HG03378 (cell line): Measurements from ENCODE around the gene ADCY7.

Source experiments
- ATAC-seq: cut with Tn5 transposase; IDR thresholded peaks from one replicate; pipeline ENCODE4 v1.9.1; 2021; ENCODE audit warnings: mild to moderate bottlenecking, moderate library complexity; ENCODE audit not compliant: unreplicated experiment

The ADCY7 gene

DNA sequence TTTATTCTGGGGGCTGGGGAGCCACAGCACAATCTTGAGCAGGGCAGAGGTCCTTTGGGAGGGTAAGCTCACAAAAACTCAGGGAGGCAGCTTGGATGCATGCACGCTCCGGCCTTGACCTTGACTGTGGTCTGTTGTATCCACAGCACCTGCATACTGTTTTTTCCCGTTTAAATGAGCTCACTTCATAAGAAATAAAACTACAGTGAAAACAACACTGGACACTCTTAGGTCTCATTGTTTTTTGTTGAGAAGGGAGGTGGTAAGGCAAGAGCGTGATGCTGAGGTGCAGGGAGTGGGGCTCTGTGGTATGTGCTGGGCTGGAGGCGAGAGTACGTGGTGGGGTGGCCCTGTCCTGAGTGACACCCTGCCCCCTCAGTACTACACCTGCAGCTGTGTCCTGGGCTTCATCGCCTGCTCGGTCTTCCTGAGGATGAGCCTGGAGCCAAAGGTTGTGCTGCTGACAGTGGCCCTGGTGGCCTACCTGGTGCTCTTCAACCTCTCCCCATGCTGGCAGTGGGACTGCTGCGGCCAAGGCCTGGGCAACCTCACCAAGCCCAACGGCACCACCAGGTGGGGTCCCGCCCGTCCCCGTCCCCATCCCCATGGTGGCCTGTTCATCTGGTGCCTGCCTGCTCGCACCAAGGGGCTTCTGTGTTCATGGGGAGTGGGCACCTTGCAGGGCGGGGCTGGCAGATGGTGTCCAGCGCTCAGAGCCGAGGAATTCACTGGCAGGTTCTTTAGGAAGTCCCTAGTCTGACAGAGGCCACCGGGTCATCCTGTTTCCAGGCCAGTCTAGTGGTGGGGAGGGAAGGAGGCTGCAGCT is 44.2 kb downstream of the ADCY7 start:
- ATAC-seq: no peak

DNA sequence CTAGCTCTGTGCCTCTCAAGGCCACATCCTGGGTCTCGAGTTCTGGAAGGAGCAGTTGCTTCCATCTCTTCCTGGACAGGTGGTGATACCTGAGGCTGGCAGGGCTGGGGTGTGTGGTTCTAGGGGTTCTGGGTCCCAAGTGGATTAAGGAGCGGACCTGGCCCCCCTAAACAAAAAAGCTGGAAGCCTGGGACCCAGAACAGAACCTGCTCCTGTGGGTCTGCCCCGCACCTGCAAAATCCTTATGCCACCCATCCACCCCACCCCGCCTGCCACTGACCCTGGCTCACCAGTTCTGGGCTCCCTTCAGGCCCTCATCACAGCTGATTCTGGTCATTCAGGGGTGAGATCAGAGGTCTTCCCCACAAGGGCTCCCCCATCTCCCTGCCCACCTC is 44.8 kb downstream of the ADCY7 start:
- ATAC-seq: no peak

DNA sequence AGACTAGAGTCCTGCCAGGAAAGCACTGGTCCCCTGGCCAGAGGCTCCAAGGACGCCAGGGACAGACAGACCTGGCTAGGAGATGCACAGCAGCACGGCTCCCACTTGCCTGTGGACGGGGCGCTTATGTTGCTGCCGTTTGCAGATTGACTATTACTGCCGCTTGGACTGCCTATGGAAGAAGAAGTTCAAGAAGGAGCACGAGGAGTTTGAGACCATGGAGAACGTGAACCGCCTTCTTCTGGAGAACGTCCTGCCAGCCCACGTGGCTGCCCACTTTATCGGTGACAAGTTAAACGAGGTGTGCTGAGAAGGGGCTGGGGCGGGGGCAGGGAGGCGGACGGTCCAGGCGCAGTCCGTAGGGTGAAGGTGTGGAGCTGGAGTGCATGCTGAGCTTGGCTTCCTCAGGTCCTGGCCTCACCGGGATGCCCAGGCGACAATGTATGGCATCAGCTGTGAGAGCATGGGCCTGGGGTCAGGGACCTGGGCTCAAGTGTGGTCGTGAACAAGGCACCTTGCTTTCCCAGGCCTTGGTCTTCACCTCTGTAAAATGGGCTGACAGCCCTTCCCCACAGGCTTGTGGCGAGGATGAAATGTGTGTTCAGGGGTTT is 45.6 kb downstream of the ADCY7 start:
- ATAC-seq: no peak

DNA sequence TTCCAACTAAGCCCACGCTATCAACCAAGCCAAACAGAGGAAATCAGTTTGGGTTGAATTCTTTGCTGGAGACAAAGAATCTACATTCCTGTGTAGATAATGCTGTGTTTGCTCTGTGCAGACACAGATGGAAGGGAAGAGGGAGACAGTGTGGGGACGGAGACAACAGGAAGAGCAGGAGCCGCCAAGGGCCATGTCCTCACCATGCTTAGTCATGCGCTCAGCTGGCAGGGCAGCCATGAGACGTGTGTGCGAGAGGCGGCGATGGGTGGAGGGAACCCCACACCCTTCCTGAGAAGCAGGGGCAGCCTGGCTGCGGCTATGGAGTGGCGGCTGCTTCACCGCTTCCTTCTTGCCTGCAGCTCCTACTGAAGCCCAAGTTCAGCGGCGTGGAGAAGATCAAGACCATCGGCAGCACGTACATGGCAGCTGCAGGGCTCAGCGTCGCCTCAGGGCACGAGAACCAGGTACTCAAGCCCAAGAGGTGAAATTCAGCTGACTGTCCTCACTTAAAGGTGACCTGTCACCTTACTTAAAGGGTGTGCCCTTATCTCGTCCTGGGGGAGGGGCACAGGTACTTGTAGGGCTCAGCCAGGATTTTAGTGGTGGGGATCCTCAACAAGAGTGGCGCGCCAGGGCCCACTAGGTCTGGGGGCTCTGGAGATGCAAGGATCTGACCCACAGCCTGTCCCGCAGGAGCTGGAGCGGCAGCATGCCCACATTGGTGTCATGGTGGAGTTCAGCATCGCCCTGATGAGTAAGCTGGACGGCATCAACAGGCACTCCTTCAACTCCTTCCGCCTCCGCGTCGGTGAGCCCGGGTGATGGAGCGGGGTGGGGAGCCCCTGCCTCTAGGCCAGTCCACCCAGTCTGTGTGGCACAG is 47.5 kb downstream of the ADCY7 start:
- ATAC-seq: no peak

DNA sequence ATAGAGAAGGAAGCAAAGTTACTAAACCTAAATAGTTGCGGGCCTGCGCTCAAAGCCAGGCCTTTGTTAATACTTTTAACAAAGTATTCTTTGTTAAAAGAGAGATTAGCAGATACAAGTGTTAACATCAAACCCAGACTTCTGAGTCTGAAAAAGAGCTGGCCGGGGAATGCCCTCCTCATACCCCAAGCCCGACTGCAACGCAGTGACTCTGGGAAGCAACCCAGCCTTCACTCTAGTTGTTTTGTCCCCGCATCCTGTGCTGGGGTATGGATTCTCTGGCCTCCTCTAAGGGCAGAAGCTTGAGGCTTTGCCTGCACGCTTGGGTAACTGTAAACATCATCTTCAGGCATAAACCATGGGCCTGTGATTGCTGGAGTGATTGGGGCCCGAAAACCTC is 48.3 kb downstream of the ADCY7 start:
- ATAC-seq: no peak

DNA sequence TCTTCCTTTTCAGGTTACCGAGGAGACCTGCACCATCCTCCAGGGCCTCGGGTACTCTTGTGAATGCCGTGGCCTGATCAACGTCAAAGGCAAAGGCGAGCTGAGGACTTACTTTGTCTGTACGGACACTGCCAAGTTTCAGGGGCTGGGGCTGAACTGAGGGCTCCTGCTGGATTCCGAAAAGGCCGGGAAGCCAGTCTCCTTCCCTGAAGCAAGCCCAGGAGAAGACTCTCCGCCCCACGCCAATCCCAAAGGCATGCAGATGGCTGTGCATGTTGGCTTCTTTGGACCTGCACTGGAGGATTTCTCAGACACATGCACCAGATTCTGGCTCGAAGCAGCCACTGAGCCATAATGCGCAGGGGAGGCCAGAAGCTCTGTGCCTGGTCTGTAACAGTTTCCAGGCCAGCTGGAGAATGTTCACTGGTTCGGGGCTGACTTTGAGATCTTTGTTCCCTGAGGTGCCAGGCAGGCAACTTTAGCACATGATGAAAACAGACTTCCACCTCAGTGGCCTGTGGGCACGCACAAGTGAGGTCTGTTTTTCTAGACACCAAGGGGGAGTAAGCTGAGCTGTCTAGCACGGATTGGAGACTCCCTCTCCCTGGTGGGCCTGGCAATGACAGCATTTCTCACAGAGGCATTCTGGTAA is 49.1 kb downstream of the ADCY7 start:
- no peak for ATAC-seq

DNA sequence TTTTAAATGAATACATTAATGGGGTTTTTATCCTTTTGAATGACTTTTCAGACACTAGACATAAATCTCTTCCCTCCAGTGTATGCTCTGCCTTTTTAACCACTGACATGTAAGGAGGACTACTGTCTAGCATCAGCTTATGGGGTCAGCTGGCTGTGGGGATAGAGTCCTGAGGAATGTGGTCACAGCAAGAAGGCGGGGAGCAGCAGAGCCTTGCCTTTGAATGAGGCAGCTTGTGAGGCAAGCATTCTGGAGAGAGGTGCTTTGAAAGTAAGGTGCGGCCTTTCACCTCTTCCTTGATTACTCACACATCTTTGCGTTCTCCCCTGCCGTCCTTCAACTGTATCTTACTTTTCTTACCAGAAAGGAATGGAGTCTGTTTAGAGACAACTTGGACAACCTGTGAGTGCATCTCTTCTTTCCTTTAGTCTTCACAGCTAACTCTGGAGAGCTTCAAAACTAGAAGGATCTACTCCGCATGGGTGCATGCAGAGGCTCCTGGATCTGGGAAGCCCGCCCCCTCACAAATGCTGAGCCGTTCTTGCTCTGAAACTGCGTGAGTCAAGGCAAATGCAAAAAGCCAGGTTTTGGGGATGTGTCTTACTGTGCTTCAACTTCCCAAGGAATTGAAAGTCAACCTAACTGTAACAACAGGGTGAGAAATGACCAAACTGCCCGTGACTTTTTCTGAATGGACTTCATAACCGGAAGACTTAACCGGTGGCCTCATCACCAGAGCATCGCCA is 49.9 kb downstream of the ADCY7 start:
- ATAC-seq: no peak

DNA sequence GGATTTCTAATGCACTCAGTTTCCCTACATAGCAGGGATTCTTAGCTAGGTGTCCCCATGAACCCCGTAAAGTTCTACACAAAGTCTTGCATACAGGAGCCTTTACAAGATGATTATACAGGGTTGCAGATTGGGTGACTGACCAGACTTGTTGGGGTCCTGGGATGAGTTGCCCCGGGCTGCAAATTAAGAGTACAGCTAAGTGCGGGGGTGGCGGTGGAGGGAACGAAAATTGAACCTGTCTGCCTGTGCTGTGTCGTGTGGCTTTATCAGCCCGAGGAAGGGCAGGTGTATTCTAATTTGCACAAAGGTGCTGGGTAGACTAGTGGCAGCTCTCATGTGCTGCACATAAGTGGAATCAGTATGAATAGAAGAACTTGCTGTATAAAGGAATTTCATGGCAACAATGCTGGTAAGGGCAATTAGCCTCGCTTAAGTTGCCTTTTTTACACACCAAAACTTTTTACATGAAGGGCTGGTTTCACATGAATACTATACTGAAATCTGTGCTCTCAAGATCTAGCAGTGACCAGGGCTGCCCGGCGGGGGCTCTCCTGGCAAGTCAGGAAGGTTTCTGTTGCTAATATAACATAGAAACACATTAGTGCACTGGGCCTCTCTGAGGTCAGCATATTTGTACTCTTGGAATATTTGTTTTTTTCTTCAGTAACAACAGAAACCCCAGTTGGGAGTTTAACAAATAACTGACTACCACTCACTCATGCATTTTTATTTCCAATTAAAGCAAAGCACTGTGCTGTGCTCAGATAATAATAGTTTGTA is 50.7 kb downstream of the ADCY7 start:
- no peak for ATAC-seq

DNA sequence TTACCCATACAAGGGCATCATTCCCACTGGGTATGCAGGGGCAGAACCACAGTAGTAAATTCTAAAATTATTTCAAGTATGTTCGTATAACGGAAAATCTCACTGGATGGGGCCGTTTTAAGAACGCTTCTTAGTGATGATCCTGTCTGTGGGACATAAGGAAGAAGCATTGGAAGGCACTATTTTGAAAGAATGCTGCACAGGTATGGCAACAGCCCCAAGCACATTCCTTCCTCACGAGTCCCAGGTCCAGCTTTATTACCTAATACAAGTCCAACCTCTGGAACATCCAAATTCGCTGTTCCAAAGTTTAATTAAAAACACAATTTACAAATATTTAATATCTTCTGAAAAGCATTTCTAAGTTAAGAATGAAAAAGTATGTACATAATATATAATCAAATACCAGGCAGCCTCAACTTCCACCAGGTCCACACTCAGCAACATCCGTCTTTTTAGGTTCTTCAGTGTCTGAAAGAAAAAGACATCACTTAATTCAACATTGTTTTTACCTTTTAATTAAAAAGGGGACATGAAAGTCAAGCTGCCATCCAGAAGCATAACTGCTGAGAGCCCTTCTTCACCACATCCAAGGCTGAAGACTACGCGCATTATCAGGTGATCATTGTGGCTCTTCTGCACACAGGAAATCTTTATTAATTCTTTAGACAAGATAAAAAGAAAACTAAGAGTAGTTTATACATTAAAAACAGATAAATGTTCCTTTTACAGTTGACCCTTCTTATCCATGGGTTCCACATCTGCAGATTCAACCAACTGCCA is 52.6 kb downstream of the ADCY7 start:
- ATAC-seq: no peak

DNA sequence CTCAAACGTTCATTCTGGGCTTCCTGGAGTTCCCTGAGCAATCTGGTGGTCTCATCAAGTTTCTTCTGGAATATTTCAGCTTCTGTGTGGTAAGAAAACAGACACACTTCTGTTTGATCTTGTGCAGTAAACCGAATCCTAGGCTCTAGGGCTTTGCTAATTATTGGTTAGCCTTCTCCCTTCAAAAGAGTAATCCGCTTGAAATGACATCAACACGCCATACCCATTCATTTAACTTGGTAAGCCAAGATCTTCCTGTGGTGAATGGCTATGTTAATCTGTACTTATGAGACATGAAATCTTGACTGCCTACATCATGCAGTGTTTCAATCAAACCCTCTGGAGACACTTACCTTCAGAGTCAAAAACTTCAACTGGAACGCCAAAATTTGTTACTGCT is 54.0 kb downstream of the ADCY7 start:
- ATAC-seq: no peak

DNA sequence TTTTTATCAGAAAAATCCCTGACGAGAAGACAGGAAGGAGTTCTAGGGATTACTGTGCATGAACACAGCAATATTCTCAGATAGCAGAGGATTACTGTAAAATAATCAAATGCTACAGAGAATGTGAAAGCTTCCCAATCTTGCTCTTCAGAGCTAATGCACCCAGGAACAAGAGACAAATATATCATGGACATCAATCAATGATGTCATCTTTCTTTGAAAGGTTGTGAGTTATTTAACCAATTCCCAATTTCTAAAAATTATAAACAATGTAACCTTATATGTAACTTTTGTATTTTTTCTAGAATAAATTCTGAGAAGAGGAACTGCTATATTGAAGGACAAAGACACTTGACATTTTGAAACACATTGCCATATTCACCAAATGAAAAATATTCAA is 56.0 kb downstream of the ADCY7 start:
- ATAC-seq: no peak

DNA sequence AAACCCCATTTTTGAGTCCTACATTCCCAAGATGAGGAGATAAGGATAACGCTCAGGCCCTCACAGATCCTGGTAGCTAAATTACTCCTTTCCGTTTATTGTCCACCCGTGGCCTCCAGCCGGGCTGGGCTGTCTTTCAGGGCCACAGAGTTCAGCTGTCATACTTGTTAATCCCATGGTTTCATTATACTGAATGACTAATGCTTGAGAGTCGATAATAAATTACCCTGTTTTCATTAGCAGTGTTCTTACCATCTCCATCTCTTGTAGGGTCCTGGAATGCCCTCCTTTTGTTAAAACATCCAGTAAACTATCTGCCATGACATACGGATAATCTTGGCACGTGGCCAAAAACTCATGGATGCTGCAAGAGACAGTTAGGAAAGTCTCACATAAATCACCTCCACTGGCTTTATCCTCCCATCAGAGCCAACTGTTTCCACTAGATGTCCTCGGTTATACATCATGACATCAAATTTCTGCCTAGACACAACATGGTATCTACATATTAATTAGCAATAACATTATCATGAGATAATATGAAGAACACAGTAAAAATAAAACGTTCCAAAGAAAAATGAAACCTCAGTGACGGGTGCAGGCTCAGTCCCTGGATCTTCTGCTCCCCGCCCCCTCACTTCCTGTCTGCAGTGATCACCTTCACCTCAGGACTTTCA is 57.1 kb downstream of the ADCY7 start:
- ATAC-seq: no peak

DNA sequence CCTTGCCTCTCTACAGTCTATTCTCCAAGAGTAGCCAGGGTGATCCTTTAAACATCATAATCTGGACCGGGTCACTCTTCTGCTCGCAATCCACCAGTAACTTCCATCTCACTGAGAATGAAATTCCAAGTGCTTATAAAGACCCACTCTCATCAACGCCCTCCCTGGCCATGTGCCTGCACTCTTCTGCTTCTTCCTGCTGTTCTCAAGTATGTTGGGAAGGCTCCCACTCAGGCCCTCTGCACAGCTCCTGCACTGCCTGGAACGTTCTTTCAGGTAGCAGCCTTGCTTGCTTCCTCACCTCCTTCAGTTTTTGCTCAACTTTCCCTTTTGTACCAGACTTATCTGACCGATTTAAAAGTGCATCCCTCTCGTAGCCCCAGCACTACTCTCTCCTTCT is 58.0 kb downstream of the ADCY7 start:
- no peak for ATAC-seq

DNA sequence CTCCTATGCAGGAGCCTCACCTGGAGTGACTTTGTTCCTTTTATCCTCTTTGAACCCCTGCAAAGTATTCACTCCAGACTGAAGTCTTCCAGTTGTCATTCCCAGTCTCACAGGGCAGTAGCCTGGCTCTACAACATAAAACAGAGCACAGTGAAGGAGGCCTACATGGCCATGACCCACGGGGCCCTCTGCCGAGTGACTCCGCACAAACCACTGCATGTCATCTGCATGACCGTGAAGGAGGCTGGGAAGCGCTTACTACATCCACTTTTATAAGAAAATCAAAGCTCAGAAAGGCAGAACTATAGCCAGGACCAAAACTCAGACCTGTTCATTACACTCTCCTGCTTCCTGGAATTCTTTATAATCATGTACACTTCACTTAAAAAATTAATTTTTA is 59.9 kb downstream of the ADCY7 start:
- ATAC-seq: no peak

DNA sequence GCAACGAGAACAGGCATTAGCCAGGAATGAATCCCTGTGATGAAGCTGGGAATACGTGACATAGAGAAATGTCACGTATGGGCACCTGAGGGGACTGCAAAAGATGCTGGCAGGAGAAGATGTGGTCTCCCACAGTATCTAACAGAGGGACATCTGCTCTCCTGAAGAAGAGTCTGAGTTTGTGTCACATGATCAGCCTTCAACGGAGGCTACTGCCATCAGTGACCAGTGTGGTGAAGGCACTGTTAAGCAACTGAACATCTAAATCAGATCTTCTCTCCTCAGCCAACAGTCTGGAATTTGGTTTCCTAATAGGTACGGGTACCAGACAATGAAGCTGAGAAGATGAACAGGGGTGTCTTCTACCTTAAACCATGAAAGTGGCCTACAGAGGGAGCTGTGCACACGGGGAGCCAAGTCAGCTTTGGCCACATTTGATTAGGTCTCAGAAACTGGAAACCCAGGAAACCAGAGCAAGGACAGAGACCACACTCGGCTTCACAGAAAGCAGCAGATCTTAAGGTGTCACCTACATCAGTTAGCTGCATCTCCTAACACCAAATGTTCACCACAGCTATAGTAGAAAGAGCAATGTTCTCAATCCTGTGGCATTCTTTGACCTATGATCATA is 60.6 kb downstream of the ADCY7 start:
- peak; percentile 66 for ATAC-seq

DNA sequence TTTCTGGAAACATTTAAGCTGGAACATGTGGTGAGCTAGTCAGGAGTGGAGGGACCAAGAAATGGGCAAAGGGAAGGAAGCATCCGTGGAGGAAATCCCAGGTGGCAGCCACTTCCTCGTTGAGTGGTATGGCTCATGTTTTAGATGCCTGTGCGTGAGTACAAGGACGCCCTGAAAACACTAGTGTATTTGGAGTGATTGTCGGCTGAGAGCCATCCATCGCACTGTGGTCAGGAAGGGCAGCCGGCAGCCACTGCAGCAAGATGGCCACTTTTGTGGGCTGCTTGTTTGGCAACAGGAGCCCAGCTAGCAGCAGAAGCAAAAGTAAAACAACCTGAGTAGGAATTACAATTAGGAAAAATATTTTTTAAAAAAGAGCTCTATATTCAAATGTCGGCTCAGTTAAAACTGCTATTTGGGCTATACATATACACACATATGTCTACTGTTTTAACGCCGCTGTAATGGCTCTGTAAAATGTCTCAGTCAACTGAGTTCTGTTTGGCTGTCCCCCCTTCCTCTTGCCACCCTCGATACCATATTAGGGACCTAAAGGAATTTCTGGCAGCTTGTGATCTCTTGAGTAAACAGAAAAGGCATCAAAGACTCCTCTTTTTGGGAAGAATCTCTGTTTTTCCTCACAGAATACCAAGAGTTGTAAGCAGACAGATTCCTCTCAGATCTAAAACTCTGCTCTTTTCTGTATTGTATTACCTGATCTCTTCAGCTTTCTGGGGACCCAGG is 63.3 kb downstream of the ADCY7 start:
- no peak for ATAC-seq

DNA sequence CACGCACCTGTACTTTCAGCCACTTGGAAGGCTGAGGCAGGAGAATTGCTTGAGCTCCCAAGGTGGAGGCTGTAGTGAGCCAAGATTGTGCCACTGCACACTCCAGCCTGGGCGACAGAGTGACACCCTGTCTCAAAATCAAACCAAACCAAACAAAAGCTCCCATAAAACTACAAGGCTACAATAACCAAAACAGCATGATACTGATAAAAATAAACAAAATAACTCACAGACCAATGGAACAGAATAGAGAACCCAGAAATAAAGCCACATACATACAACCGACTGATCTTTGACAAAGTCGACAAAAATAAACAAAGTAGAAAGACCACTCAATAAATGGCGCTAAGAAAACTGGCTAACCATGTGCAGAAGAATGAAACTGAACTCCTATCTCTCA is 65.2 kb downstream of the ADCY7 start:
- no peak for ATAC-seq
